ENCODE measurements around the gene KDM8. TPM values are rescaled to one million over a fixed set of nuclear protein-coding genes. Genes with fewer than 3 reads are reported as not detected.

The KDM8 gene
- 10 to 100 TPM in 1 of 4 donors, 1 to 10 TPM in 3; 1.9 to 12.0 (median 4.0) TPM for total RNA-seq

DNA sequence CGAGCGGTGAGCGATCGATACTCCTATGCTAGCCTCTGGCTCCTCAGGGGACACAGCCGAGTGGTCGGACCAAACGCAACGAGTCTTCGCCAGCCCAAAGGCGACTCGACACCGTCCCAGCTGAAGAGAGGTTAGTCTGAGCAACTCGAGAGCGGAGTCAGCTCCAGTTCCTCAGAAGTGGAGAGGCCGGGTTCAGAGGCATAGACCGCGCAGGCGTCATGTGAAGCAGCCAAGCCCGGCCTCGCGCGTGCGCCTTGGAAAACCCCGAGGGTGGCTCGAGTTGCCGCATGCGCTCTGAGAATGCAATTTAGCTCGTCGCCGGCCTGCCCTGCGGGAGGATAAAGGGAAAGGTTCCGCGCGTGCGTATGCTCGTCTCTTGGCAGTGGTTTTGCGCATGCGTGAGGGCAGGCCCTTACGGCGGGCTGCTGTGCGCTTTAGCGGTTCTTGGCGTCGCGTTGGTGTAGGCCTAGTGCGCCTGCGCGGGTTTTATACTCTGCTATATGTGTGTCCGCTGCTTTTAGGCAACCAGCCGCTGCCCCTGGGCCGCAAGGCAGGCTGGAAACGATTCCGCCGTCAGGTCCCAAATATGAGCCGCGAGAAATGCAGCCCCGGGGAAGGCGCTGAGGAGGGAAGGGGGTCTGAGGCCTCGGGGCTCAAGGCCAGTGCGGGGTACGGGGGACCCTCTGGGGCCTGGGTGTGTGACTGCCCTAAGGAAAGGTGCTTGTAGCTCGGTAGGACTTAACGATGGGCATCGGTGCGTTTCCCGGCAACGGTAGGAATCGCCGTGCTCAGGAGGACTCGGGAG lies at the start of gene KDM8:
KDM8 (plus strand) TSS at position 20 of the 805 bp plus-strand sequence. CDS start 6,598 bp downstream, outside the sequence.
- Histone ChIP-seq H3K36me3 (peaks cover 0 to 3% of the 10 kb centered on the region in 2 donors), H3K4me1 (peaks cover 0 to 18% (median 11%) of the 10 kb centered on the region in 3 donors), H3K27ac (peak within 1 kb of the TSS; percentile 87 to 98 (median 96)), H3K4me3 (peak within 1 kb of the TSS; percentile 54 to 56), H3K27me3 (no peaks in the 10 kb centered on the region), H3K9me3 (no peaks in the 10 kb centered on the region)
- peak; percentile 87 for TF ChIP-seq POLR2AphosphoS5 (IDR thresholded peaks at IDR 0.05)
- no peak for TF ChIP-seq CTCF (IDR thresholded peaks at IDR 0.05)
- TF ChIP-seq EP300 (IDR thresholded peaks at IDR 0.05), result no peak
- peak; percentile 58 to 69 for TF ChIP-seq POLR2A (IDR thresholded peaks at IDR 0.05)
- WGBS, 2 donors (ENCODE audit: low coverage in 1 of 2), result 0% methylated on average over 15 of the region's 70 CpGs; no CpG with 5 or more reads in 1 of the 2 donors
- peak; percentile 97 for ATAC-seq

DNA sequence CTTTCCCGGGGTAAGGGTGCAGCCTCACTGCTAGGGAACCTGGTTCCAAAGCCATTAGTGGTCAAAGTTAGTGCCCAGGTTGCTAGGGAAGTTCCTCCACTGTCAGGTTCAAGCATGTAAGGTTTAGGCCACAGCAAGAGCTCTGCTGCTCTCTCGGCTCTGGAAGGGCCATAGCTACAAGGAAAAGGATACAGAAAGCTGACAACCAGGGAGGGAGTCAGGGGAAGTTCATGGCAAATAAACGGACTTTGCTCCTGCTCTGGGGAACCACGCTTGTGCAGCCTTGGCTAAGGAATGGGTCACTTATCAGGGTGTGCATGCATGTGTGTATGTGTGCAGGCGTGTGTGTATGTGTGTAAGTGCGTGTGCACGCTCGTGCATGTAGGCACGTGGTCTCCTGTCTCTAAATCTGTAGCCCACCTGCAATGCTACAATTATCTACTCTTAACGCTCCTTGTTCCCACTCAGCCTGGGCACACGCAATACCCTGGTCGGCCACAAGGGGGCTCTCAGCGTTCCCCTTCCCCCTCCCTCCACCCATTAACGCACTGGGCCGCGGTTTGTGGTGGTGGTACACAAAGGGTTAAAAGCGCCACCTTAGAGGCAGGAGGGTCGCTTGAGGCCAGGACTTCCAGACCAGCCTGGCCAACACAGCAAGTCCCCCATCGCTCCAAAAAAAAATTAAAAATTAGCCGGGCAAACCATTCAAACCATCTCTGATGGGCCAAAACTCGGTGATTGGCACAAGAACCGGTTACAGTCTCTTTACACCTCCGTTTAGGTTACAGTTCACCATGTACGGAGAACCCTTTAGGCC lies 48.4 kb upstream of the KDM8 start:
- TF ChIP-seq POLR2A (IDR thresholded peaks at IDR 0.05), result no peak
- TF ChIP-seq CTCF (IDR thresholded peaks at IDR 0.05), result peak; percentile 87 to 96 (median 92)
- TF ChIP-seq EP300 (IDR thresholded peaks at IDR 0.05), result no peak
- TF ChIP-seq POLR2AphosphoS5 (IDR thresholded peaks at IDR 0.05), result no peak
- WGBS, 2 donors (ENCODE audit: low coverage in 1 of 2), result 13 to 16% methylated on average over 8 to 13 of the region's 24 CpGs
- Histone ChIP-seq H3K27me3 (no peaks in the 10 kb centered on the region), H3K36me3 (no peaks in the 10 kb centered on the region), H3K4me1 (peaks cover 0 to 8% (median 0%) of the 10 kb centered on the region in 3 donors), H3K27ac (no peak overlapping the region), H3K9me3 (no peaks in the 10 kb centered on the region), H3K4me3 (no peak overlapping the region)
- ATAC-seq, result no peak

DNA sequence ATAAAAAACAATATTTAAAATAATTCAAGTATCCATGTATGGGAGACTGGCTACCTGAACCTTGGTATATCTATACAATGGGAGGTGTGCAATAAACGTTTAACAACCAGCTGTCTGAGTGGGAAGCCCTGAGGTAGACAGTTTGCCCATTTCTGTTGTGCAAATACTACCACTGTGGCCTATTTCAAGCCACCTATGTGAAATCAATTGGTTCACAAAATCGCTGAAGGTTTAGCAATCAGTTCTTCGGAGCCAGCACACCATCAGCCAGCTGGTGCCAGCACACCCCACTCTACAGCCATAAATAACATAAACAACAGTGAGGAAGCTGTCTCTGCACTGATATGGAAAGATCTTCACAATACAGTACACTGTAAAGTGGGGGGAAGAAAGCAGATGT lies 46.7 kb upstream of the KDM8 start:
- TF ChIP-seq POLR2AphosphoS5 (IDR thresholded peaks at IDR 0.05) (no peak), POLR2A (IDR thresholded peaks at IDR 0.05) (no peak), EP300 (IDR thresholded peaks at IDR 0.05) (no peak), CTCF (IDR thresholded peaks at IDR 0.05) (no peak)
- no peaks in the 10 kb centered on the region for H3K36me3 ChIP-seq
- H3K27me3 ChIP-seq, result no peaks in the 10 kb centered on the region
- H3K9me3 ChIP-seq, result no peaks in the 10 kb centered on the region
- no peak overlapping the region for H3K27ac ChIP-seq
- no peak overlapping the region for H3K4me3 ChIP-seq
- no peak for ATAC-seq
- H3K4me1 ChIP-seq, result peaks cover 0 to 8% (median 0%) of the 10 kb centered on the region in 3 donors
- WGBS, 2 donors (ENCODE audit: low coverage in 1 of 2), result 19 to 38% methylated on average over 2 to 3 of the region's 3 CpGs

GRCh38 chr16:27161398-27161797 lies 41.9 kb upstream of the KDM8 start:
- H3K27me3 ChIP-seq, result no peaks in the 10 kb centered on the region
- no peak for TF ChIP-seq POLR2AphosphoS5 (IDR thresholded peaks at IDR 0.05)
- TF ChIP-seq POLR2A (IDR thresholded peaks at IDR 0.05), result no peak
- TF ChIP-seq EP300 (IDR thresholded peaks at IDR 0.05), result no peak
- TF ChIP-seq CTCF (IDR thresholded peaks at IDR 0.05), result no peak
- ATAC-seq, result no peak
- no peaks in the 10 kb centered on the region for H3K4me1 ChIP-seq
- no peak overlapping the region for H3K27ac ChIP-seq
- H3K9me3 ChIP-seq, result peaks cover 0 to 28% (median 0%) of the 10 kb centered on the region in 3 donors
- WGBS, 2 donors (ENCODE audit: low coverage in 1 of 2), result 80 to 89% methylated on average over 1 to 3 of the region's 3 CpGs
- H3K4me3 ChIP-seq, result no peak overlapping the region
- no peaks in the 10 kb centered on the region for H3K36me3 ChIP-seq

Data from gastroesophageal sphincter (tissue), 4 donors.